Brain microvascular endothelial cell (primary cell): ENCODE results near the gene HSD11B1L.

Source experiments
- DNase-seq: peaks from one replicate; pipeline ENCODE4 v3.0.0-alpha.2; 2020
- H3K27ac ChIP-seq: fragments of 250-450 bp; sonication (Bioruptor Pico); 2 replicates; pipeline ENCODE4 v1.5.1; 2020; ENCODE audit warnings: mild to moderate bottlenecking, moderate library complexity
- H3K27me3 ChIP-seq: fragments of 250-450 bp; sonication (Bioruptor Pico); replicated peaks from 2 replicates; pipeline ENCODE4 v1.5.1; 2020; ENCODE audit warnings: mild to moderate bottlenecking
- H3K36me3 ChIP-seq: fragments of 250-450 bp; sonication (Bioruptor Pico); replicated peaks from 2 replicates; pipeline ENCODE4 v1.5.1; 2020; ENCODE audit warnings: mild to moderate bottlenecking
- H3K4me3 ChIP-seq: 2 replicates; pipeline ENCODE4 v1.5.1; 2011; ENCODE audit warnings: low read depth, mild to moderate bottlenecking, control low read depth, low read length, moderate library complexity
- in situ Hi-C: cut with HindIII; loops from 2 replicates; pipeline ENCODE4 v1.10.0; 2017; ENCODE audit warnings: low sequenced_read_pairs, low pct_ligation_motif_present
- TF ChIP-seq, protein P1 (sequence below): IDR thresholded peaks from 2 replicates; pipeline ENCODE4 v1.5.1; 2011; ENCODE audit warnings: low read depth, mild to moderate bottlenecking, moderate library complexity, low read length, control low read depth, inconsistent platforms; ENCODE audit errors: missing control alignments

Gene HSD11B1L

DNA sequence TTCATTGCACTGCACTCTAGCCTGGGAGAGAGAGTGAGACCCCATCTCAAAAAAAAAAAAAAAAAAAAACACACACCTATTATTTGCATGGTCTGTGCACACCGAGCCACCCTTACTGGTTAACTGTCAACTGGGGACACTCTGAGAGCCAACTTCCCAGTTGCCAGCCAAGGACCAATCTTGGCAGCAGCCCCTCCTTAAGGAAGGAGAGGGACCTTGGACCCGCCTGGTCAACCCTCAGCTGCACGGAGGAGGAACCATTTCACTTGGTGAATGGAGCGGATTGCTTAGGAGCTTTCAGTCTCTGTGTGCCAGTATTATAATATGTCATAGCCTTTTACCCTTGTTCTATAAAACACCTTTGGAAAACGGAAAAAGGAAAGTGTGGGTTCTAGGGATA is 25.4 kb upstream of the HSD11B1L start:
- no peak overlapping the region for H3K27ac ChIP-seq
- no peaks in the 10 kb centered on the region for H3K27me3 ChIP-seq
- TF ChIP-seq, protein P1, sequence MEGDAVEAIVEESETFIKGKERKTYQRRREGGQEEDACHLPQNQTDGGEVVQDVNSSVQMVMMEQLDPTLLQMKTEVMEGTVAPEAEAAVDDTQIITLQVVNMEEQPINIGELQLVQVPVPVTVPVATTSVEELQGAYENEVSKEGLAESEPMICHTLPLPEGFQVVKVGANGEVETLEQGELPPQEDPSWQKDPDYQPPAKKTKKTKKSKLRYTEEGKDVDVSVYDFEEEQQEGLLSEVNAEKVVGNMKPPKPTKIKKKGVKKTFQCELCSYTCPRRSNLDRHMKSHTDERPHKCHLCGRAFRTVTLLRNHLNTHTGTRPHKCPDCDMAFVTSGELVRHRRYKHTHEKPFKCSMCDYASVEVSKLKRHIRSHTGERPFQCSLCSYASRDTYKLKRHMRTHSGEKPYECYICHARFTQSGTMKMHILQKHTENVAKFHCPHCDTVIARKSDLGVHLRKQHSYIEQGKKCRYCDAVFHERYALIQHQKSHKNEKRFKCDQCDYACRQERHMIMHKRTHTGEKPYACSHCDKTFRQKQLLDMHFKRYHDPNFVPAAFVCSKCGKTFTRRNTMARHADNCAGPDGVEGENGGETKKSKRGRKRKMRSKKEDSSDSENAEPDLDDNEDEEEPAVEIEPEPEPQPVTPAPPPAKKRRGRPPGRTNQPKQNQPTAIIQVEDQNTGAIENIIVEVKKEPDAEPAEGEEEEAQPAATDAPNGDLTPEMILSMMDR = no peak
- peaks cover 84% of the 10 kb centered on the region for H3K36me3 ChIP-seq
- DNase-seq = no peak
- in situ Hi-C loops = no loop called here
- no peak overlapping the region for H3K4me3 ChIP-seq

DNA sequence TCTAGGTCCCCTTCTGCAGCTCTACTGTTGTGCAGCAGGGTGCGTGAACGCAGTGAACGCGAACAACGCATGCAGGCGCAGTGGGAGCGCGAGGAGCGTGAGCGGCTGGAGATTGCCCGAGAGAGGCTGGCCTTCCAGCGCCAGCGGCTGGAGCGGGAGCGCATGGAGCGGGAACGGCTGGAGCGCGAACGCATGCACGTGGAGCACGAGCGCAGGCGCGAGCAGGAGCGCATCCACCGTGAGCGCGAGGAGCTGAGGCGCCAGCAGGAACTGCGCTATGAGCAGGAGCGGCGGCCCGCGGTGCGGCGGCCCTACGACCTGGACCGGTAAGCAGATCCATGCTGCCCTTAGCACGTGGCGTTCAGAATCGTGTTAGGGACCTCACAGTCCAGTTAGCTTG is 19.3 kb upstream of the HSD11B1L start:
- Histone ChIP-seq H3K27me3 (no peaks in the 10 kb centered on the region), H3K36me3 (peaks cover 85% of the 10 kb centered on the region), H3K4me3 (no peak overlapping the region), H3K27ac (no peak overlapping the region)
- in situ Hi-C loops = no loop called here
- TF ChIP-seq, protein P1 = no peak
- no peak for DNase-seq

DNA sequence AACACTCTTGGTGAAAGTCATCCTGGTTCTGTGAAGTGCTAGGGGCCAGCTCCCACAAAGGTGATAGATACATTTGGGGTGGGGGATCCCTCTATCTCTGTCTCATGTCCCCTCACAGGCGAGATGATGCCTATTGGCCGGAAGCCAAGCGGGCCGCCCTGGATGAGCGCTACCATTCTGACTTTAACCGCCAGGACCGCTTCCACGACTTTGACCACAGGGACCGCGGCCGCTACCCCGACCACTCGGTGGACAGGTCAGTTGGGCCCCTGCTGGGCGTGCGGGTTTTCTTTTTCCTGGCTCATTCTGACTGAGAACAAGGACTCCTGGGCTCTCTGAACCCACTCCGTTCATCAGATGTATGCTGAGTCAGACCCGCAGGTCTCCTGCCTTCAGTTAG is 16.9 kb upstream of the HSD11B1L start:
- no peak overlapping the region for H3K4me3 ChIP-seq
- H3K36me3 ChIP-seq = peaks cover 82% of the 10 kb centered on the region
- no peak overlapping the region for H3K27ac ChIP-seq
- DNase-seq = no peak
- in situ Hi-C loops = no loop called here
- TF ChIP-seq, protein P1 = no peak
- H3K27me3 ChIP-seq = no peaks in the 10 kb centered on the region

DNA sequence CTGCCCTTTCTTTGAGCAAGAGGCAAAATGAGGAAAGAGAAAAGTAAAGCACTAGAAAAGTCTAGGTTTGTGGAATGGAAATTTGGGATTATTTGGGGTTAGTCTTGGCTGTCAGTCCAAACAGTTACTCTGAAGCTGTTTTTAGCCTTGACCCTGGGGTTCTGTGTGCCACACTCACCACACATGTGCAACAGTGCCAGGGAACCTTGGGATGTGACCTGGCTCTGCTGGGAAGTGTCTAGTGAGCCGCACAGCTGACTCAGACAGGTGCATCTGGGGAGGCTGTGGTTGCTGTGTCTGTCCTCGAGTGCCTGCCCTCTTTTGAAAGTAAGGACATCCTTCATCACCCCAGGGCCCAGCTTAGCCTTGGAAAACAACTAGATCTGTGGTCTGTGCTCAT is 16.3 kb upstream of the HSD11B1L start:
- Histone ChIP-seq H3K27me3 (no peaks in the 10 kb centered on the region), H3K4me3 (no peak overlapping the region), H3K36me3 (peaks cover 83% of the 10 kb centered on the region), H3K27ac (no peak overlapping the region)
- TF ChIP-seq, protein P1 = no peak
- in situ Hi-C loops = no loop called here
- DNase-seq = no peak

DNA sequence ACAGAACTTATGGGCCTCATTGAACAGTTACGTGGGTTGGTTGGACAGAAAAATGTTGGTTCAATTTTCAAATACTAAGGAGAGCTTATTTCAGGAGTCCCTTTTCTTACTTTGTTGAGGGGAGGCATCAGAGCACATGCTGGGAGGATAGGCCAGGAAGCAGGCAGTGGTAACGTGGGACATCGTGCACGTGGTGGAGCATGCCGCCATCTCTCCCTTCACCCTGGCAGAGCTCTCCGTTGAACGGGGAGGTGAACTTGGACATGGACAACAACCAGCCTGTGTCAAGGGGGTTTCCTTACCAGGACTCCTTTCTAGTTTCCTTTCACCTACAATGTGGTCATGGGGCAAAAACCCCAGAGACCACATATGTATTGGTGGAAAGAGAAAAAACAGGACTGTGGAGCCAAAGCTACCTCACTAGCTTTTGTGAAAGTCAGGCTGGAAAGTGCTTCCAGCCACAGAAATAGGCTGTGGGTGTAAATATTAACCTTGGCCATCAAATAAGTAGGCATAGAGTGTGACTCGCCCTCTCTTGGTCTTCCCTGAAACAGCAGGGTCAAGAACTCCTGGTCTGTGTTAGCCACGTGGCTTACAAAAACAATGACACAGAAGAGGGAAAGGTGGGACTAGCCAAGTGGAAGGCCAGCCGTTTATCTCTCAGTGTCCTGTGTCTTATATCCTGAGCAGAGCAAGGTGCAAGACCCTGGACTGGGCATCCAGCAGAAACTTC is 14.9 kb upstream of the HSD11B1L start:
- TF ChIP-seq, protein P1 = peak; percentile 59
- Histone ChIP-seq H3K27me3 (no peaks in the 10 kb centered on the region), H3K4me3 (no peak overlapping the region), H3K27ac (no peak overlapping the region), H3K36me3 (peaks cover 79% of the 10 kb centered on the region)
- in situ Hi-C loops = no loop called here
- peak; percentile 74 for DNase-seq
